GM12874 (cell line): ENCODE results near the gene ACTN1.

Experiments used
- CTCF ChIP-seq: IDR thresholded peaks from 2 replicates; pipeline ENCODE4 v1.5.1; 2011; ENCODE audit warnings: low read depth, mild to moderate bottlenecking, control low read depth, low read length, moderate library complexity; ENCODE audit not compliant: insufficient read depth

The ACTN1 gene

DNA sequence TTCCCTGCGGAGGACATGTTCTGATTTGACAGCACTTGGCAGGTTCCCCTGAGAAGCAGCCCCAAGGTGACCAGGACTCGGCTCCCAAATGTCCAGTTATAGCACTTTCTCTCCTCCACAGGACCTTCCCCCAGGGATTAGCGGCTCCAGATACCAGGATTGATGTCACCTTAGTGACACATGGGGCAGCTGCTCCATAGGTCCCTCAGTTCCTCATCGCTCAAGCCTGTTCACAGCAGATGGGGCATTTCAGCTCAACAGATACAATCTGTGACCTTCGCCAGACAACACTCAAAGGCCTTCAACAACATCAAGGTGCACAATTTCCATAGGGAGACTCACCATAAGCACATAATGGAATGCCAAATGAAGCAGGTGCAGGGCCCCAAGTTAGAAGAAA, 118.3 kb downstream of the ACTN1 start:
- no peak for TF ChIP-seq CTCF

DNA sequence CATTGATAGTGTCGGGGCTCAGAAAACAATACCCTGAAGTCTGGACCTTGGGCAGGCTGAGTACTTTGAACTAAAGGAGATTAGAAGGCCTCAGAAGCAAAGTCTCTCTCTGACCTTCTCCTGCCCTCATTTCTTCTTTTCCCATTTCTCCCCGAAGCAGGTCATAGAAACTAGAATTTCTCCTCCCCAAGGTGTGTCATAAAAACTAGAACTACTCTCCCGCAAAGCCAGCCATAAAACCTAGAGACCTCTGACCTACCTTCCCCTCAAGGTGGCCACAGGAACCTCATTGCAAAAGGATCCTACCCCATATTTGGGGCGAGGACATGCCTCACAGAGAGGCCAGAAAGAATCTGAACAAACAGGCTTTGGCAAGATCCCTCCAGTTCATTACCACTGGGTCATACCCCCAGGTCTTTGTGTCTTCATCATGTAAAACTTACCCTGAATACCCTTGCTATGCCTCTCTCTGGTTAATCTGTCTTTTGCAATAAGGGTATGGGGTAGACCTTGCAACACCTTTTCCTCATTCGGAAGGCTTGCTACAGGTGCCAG, 121.5 kb downstream of the ACTN1 start:
- TF ChIP-seq CTCF, result no peak

GRCh38 chr14:68856572-68856971, 122.5 kb downstream of the ACTN1 start:
- TF ChIP-seq CTCF, result no peak

DNA sequence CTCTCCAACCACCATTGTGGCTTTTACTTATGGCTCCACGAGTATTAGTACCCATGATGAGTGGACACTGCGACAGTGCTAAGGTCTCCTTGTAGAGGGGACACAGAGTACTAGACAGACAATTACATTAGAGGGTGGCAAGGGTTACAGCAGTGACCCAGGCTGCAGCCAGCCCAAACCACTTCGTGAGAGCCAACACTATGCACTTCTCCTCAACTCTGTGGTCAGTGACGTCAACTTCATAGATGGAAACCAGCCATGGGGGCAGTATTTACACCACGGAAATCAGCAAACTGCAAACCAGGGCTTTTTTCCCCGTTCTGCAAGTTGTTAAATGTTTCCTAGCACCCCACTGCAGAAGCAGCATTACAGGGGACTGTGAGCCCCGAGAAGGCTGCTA, 124.7 kb downstream of the ACTN1 start:
- TF ChIP-seq CTCF, result no peak

GRCh38 chr14:68853749-68854148, 125.4 kb downstream of the ACTN1 start:
- TF ChIP-seq CTCF, result no peak

- no peak for TF ChIP-seq CTCF
Measured at GRCh38 chr14:68851078-68851477, 128.0 kb downstream of the ACTN1 start.

- no peak for TF ChIP-seq CTCF
Measured at GRCh38 chr14:68849416-68849815, 129.7 kb downstream of the ACTN1 start.
